A549 treated with CpdA at 1 μM for 4 hours (cell line): Measurements from ENCODE around the gene NRARP. TPM values are rescaled to one million over a fixed set of nuclear protein-coding genes. Genes with fewer than 3 reads are reported as not detected.

Experiments
- total RNA-seq: library from RNA; stranded (reverse); fragments of 200-300 nt; extraction: Qiagen RNA extraction; gene quantifications from 5 replicates; pipeline ENCODE4 v1.2.3, GENCODE V29; 2022; ENCODE audit warnings: low read depth

Gene NRARP
- 2.7 to 7.1 TPM (median 5.4 TPM) in 5 replicates for total RNA-seq

GRCh38 chr9:137302118-137302448 is at the start of gene NRARP:
Gene NRARP (minus strand): TSS chr9:137302271. CDS start chr9:137301928, 343 bp downstream.

GRCh38 chr9:137277329-137278041 is 24.6 kb downstream of the NRARP start, which contains the start of gene TOR4A:
Gene TOR4A (plus strand): TSS chr9:137277726. CDS start chr9:137278690, 964 bp downstream.

GRCh38 chr9:137254624-137255447 is 47.2 kb downstream of the NRARP start, which contains the start of gene NELFB:
Gene NELFB (plus strand): TSS chr9:137255327.

GRCh38 chr9:137251194-137251461 is 50.9 kb downstream of the NRARP start, which contains the start of gene STPG3:
Gene STPG3 (plus strand): TSS chr9:137251286. CDS start chr9:137251287, 1 bp downstream.

Other genes starting within 250 kb of the NRARP start
- gene ENTPD2, start 248.2 kb downstream of the NRARP start, total RNA-seq, result 0.72 to 1.2 TPM (median 0.76 TPM) in 5 replicates
- gene SAPCD2, start 231.7 kb downstream of the NRARP start, total RNA-seq, result 13.9 to 28.6 TPM (median 24.4 TPM) in 5 replicates
- gene UAP1L1, start 224.8 kb downstream of the NRARP start, total RNA-seq, result 9.7 to 15.4 TPM (median 11.3 TPM) in 5 replicates
- 41.0 to 54.7 TPM (median 47.7 TPM) in 5 replicates for gene MAN1B1, start 215.3 kb downstream of the NRARP start, total RNA-seq
- 71.6 to 131 TPM (median 112 TPM) in 5 replicates for gene DPP7, start 187.5 kb downstream of the NRARP start, total RNA-seq
- gene GRIN1, start 163.1 kb downstream of the NRARP start, total RNA-seq, result 0.31 to 1.0 TPM (median 0.38 TPM) in 5 replicates
- 0.48 to 2.1 TPM (median 1.3 TPM) in 5 replicates for gene LRRC26, start 132.2 kb downstream of the NRARP start, total RNA-seq
- gene TMEM210, start 130.2 kb downstream of the NRARP start, total RNA-seq, result not detected in 5 replicates
- gene ANAPC2, start 113.7 kb downstream of the NRARP start, total RNA-seq, result 25.4 to 37.9 TPM (median 36.1 TPM) in 5 replicates
- 88.4 to 157 TPM (median 143 TPM) in 5 replicates for gene SSNA1, start 113.6 kb downstream of the NRARP start, total RNA-seq
- gene TPRN, start 101.5 kb downstream of the NRARP start, total RNA-seq, result 5.6 to 11.1 TPM (median 10.3 TPM) in 5 replicates
- gene TMEM203, start 96.6 kb downstream of the NRARP start, total RNA-seq, result 32.9 to 47.1 TPM (median 45.3 TPM) in 5 replicates
- gene NDOR1, start 96.6 kb downstream of the NRARP start, total RNA-seq, result 15.2 to 19.1 TPM (median 16.4 TPM) in 5 replicates
- gene RNF208, start 80.0 kb downstream of the NRARP start, total RNA-seq, result 1.1 to 2.4 TPM (median 1.9 TPM) in 5 replicates
- 3.3 to 5.0 TPM (median 4.0 TPM) in 5 replicates for gene CYSRT1, start 77.1 kb downstream of the NRARP start, total RNA-seq
- 0.10 to 0.24 TPM (median 0.20 TPM) in 5 replicates for gene RNF224, start 74.8 kb downstream of the NRARP start, total RNA-seq
- gene SLC34A3, start 71.4 kb downstream of the NRARP start, total RNA-seq, result 0.07 to 0.13 TPM (median 0.08 TPM) in 5 replicates
- 595 to 818 TPM (median 736 TPM) in 5 replicates for gene TUBB4B, start 61.0 kb downstream of the NRARP start, total RNA-seq
- not detected in 5 replicates for gene STPG3, start 51.0 kb downstream of the NRARP start, total RNA-seq
- gene NELFB, start 46.9 kb downstream of the NRARP start, total RNA-seq, result 42.8 to 63.0 TPM (median 54.8 TPM) in 5 replicates
- 17.8 to 30.2 TPM (median 27.4 TPM) in 5 replicates for gene TOR4A, start 24.5 kb downstream of the NRARP start, total RNA-seq
- gene EXD3, start 120.9 kb upstream of the NRARP start, total RNA-seq, result 6.1 to 7.4 TPM (median 6.9 TPM) in 5 replicates
- gene NOXA1, start 121.1 kb upstream of the NRARP start, total RNA-seq, result 1.0 to 1.5 TPM (median 1.5 TPM) in 5 replicates
- gene ENTPD8, start 139.1 kb upstream of the NRARP start, total RNA-seq, result 0.21 to 0.52 TPM (median 0.28 TPM) in 5 replicates
- gene NSMF, start 157.1 kb upstream of the NRARP start, total RNA-seq, result 30.9 to 45.8 TPM (median 39.2 TPM) in 5 replicates
- gene PNPLA7, start 248.1 kb upstream of the NRARP start, total RNA-seq, result 0.54 to 0.97 TPM (median 0.84 TPM) in 5 replicates
- gene MRPL41, start 249.6 kb upstream of the NRARP start, total RNA-seq, result 45.9 to 90.8 TPM (median 83.7 TPM) in 5 replicates